NCI-H748 (cell line): ENCODE measurements around the gene PYDC2.
"Not testable (repeated sequence)": the region's sequence is repeated elsewhere in the genome, so short reads cannot be mapped to it uniquely, and the experiment has no call there.

Experiments used
- DNase-seq: peaks from one replicate; lab custom pipeline; 2025; ENCODE audit not compliant: unreplicated experiment; lab: John Stamatoyannopoulos, UW

Gene PYDC2

DNA sequence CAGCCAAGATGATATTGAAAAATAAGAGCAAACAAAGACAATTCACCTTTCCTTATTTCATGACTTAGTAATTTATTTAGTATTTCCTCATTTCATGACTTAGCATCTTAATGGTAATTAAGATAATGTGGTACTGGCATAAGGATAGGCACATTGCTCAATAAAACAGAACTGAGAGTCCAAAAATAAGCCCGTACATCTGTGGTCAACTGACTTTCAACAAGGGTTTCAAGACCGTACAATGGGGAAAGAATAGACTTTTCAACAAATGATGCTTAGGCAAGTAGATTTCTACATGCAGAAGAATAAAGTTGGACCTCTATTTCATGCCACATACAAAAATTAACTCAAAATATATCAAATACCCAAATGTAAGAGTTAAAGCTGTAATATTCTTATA, 603 bp upstream of the PYDC2 start:
- DNase-seq = no peak

DNA sequence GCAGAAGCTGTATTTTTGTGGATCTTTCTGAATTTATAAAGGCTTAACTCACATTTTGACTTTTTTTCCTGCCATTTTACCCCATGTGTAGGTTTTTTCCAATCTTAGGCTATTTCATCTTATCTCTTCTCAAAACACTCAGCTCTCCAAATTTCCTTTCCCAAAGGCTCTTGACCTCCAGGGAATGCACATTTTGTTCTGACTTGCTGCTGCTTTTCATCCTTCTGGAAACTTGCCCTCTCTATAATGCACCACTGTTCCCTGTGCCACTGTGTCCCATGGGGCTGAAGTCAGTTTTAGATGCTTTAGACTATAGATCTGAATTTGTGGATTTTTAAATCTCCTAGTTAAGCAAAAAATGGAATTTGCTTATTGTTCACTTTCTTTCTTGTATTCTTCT, 9.1 kb downstream of the PYDC2 start:
- no peak for DNase-seq

DNA sequence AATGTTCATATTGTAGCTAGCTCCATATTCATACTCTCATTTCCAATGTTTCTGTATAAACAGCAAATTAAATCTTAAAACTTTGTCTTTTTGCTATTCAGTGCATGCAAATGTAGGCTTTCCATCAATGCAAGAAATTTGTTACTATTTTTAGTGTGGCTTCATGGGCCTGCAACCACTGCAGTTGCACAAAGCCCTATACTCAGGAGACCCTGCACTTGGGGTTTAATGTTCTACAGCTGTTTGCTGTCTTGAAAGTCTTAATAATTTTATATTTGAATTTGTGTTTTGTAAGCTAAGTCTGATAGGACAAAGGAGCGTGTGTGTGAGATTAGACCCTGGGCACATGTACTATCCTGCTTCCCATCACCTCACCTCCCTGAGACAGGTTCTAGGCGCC, 9.6 kb downstream of the PYDC2 start:
- DNase-seq = no peak

DNA sequence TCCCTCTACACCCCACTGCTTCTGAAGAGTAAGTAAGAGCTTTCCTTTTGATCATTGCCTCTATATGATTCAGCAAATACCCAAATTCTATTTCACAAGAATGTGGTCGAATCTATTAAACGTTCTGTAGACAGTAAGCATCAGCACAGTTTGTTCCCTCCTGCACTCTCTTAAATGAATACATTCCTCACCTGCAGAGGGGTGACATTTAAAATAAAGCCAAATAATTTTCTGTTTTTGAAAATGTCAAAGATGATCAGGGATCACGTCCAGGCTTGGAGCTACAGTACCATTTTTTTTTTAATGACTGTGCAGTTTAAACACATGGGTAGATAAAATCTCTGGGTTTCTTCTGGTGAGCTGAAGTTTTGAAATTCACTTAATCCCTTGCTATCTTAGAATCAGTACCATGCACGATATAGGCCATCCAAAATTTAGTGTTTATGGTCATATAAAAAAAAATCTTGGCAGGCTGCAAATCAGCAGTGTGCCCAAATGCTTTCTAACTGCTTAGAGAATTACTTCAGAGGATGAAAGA, 12.8 kb downstream of the PYDC2 start:
- no peak for DNase-seq

DNA sequence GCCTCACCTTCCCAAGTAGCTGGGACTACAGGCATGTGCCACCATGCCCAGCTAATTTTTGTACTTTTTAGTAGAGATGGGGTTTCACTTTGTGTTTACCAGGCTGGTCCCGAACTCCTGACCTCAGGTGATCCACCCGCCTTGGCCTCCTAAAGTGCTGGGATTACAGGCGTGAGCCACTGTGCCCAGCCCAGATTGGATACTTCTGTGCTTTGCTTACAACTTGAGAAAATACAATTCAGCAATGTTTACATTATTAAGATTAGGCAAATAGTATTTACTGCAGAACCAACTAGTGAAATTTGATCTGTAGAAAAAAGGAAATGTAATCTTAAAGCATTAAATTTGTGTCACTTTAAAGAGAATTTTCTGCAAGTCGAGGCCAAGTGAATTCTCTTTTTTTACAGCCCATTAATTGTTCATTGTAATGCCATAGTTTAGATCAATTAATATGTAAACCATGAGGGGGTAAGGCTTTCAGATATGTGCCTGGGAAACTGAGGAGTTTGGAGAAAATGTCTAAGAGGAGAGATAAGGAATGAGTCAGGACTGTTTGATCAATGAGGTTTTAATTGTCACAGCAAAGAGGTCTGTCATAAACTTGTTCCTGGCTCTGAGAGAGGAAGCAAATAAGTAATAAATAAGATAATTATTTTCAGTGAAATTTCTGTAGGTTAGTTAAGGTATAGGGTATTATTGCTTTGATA, 15.3 kb downstream of the PYDC2 start:
- DNase-seq = no peak

DNA sequence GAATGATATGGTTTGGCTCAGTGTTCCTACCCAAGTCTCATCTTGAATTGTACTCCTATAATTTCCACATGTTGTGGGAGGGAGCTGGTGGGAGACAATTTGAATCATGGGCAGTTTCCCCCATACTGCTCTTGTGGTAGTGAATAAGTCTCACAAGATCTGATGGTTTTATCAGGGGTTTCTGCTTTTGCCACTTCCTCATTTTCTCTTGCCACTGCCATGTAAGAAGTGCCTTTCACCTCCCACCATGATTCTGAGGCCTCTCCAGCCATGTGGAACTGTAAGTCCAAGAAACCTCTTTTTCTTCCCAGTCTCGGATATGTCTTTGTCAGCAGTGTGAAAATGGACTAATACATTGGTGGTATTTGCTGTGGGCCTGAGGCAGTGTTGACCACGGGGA, 23.0 kb downstream of the PYDC2 start:
- DNase-seq = not testable (repeated sequence)

DNA sequence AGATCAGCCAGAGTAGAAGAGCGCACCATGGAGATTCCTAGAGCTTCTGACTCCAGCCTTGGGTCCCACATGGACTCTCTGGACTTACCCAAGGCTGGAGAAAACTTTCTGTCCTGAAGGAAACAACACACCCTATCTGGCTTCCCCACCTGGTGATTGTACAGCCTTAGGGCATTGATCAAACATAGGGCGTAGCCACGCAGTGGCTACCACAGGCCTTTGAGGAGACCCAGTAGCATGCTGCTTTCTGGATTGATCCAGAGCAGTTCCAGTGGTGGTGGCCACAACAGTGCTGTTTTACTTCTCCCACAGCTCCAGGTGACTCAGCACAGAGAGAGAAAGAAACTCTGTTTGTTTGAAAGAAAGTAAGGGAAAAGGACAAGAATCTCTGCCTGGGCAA, 23.5 kb downstream of the PYDC2 start:
- DNase-seq = no peak

DNA sequence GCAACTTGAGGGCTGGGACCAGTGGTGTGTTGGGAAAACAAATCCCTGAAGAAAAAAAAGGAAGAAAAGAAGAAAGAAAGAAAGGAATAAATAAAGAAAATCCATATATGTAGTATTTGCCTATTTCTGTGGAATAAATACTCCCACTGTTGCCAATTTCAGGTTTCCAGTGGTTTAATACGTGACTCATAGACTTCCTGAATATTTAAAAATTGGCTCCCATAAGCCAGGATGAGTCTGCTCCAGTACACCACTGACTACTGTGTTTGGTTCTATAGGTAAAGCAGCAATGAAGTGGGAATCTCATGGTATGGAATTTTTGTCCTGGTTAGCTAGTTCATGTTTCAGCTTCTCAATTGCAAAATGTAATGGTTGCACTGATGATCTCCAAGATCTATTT, 31.6 kb downstream of the PYDC2 start:
- no peak for DNase-seq

DNA sequence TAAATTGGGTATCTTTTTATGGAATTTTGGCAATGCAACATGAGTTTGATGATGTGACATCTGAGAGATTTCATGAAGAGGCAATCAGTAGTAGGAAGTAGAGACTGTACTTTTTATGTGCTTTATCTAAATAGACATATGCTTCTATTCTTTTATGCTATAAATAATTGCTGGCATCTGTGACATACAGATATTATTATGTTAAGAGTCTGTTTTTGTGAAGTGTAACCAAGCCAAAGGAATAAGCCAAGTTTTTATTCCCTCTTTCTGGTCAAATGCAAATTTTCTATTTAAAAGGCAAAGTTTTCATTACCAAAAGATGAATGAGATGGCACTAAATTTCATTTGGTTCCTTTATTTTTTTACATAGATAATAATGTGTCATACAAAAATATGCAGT, 32.4 kb downstream of the PYDC2 start:
- no peak for DNase-seq

DNA sequence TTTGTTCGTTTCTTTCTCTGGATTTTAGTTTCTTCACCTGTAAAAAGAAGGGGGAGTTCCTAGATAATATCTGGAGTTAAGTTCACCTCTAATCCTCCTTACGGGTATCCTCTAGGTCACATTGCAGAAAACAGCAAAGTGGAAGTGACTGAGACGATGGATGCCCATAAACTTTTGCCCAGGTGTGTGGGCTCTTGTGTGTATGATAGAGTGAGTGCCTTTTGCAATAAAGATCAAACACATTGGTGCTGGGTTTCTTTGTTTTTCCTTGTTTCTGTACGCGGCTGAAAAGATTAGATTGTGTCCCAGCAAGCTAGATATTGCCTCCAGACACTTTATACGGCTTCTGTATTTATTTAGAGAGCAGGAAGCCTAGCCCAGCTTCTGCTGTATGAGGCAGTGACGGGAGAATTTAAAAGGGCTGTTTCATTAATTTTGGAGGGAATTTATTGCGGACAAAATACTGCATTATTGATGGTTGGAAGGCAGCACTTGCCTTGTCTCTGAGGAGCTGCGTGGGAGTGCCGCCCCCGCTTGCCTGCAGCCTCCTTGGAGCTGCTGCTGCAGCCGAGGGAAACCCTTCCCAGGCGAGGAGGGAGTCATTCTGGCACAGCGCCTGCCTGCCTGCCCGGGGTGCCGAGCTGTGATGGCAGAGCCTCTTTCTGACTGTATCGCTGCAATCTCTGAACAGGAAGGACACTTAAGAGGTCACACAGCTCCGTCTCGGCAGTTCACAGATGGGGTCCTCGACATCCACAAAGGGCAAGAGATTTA, 38.5 kb downstream of the PYDC2 start:
- DNase-seq = peak; percentile 53

DNA sequence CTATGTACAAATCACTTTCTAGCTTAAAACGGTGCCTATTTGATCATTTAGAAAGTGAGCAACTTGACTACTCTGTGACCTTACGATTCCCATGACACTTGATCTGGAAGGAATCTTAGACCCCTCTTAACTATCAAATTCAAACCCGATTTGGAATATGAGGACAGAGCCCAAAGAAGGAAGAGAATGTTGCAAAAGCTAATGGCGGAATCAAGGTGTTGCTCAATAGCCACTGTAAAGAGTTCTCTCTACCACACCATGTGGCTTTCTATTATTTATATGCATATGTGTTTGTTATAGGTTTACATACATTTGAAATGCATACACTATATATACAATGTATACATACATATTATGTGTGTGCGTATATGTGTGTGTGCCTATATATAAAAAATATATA, 39.9 kb downstream of the PYDC2 start:
- DNase-seq = no peak

DNA sequence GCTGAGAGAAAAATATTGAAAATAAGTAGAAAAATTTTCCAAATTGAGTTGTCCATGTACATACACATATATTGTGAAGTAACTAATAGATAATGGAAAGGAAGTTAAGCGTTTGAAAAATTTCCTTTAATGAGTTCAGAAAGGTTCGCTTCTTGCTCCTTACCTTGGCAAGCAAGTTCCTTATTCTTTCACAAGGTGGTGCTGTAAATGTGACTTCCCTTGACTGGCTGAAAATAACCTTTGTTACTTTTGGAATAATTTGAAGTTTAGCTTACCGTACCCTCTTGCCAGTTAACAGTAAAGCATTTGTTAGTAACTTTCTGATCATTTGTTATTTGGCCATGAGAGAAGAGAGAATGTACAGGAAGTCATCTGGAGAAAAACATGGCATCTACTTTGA, 41.6 kb downstream of the PYDC2 start:
- peak; percentile 1 for DNase-seq

DNA sequence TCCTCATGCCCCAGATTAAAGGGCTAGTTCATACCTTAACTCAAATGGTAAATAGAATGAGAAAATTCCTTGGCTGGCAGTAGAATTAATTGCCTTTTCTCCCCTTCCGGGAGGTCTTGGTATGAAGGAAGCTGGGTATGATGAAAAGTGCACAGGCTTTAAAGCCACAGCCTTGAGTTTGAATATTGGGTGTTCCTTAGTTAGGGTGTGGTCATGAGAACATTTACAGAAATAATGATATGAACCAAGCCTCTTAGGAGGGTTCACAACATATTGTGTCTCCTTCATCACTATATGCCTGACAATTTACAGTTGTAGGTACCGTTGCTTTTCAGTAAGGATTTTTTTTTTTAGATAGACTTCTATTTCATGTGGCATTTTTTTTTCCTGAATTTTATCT, 48.1 kb downstream of the PYDC2 start:
- no peak for DNase-seq
